GM10266 (cell line): ENCODE results near the gene ADAT1.

Experiments
- DNase-seq: peaks from one replicate; pipeline ENCODE4 v3.0.0; 2012; ENCODE audit errors: extremely low spot score
- CTCF ChIP-seq: IDR thresholded peaks from 2 replicates; pipeline ENCODE4 v1.5.1; 2012; ENCODE audit warnings: mild to moderate bottlenecking, low read depth; ENCODE audit not compliant: control insufficient read depth, insufficient read depth; ENCODE audit errors: missing control alignments

Gene ADAT1

GRCh38 chr16:75565640-75566039 lies 57.4 kb downstream of the ADAT1 start:
- no peak for DNase-seq
- TF ChIP-seq CTCF = no peak

GRCh38 chr16:75559564-75560372 lies 63.3 kb downstream of the ADAT1 start:
- TF ChIP-seq CTCF = no peak
- DNase-seq = no peak

GRCh38 chr16:75558846-75559401 lies 64.2 kb downstream of the ADAT1 start:
- no peak for TF ChIP-seq CTCF
- DNase-seq = no peak

- no peak for DNase-seq
- TF ChIP-seq CTCF = no peak
Measured at GRCh38 chr16:75556431-75556950, 66.6 kb downstream of the ADAT1 start.

- no peak for TF ChIP-seq CTCF
Measured at GRCh38 chr16:75555707-75556430, 67.2 kb downstream of the ADAT1 start, which contains the start of gene TMEM231. TMEM231 (minus strand) TSS chr16:75556252; CDS start chr16:75556209, 43 bp downstream.

GRCh38 chr16:75555213-75555706 lies 67.8 kb downstream of the ADAT1 start:
- DNase-seq = peak; percentile 78
- TF ChIP-seq CTCF = no peak

More at GRCh38 chr16:75555707-75556430, 67.2 kb downstream of the ADAT1 start, which contains the start of gene TMEM231:
- DNase-seq = peak; percentile 96
